ENCODE results near the gene JADE3. TPM values are rescaled to one million over a fixed set of nuclear protein-coding genes. Genes with fewer than 3 reads are reported as not detected.

Gene JADE3
- total RNA-seq, 1 experiment from 2014 or later: 48.5 TPM

GRCh38 chrX:47047989-47048388 is 135.8 kb downstream of the JADE3 start:
- intact Hi-C loops (cut with micrococcal nuclease; ENCODE audit: unreplicated experiment): no loop called here
- CTCF ChIA-PET: no interaction called here
- H3K4me1 ChIP-seq (ENCODE audit: insufficient read depth, low read length, poor library complexity, severe bottlenecking): no peaks in the 10 kb centered on the region
- POLR2A ChIA-PET (ENCODE audit: low non-redundant PET): interaction anchor here (1.0 kb wide), 1 partner anchor 404 kb away, joined by 3 read pairs; no protein-coding TSS in a partner anchor
- H3K4me3 ChIP-seq (ENCODE audit: low read depth, low read length, poor library complexity, severe bottlenecking): no peak overlapping the region
- DNase-seq (ENCODE audit: low spot score): no peak
- no peaks in the 10 kb centered on the region for H3K9me3 ChIP-seq (ENCODE audit: low read depth, low read length, poor library complexity, severe bottlenecking)
- TF ChIP-seq, protein P1, sequence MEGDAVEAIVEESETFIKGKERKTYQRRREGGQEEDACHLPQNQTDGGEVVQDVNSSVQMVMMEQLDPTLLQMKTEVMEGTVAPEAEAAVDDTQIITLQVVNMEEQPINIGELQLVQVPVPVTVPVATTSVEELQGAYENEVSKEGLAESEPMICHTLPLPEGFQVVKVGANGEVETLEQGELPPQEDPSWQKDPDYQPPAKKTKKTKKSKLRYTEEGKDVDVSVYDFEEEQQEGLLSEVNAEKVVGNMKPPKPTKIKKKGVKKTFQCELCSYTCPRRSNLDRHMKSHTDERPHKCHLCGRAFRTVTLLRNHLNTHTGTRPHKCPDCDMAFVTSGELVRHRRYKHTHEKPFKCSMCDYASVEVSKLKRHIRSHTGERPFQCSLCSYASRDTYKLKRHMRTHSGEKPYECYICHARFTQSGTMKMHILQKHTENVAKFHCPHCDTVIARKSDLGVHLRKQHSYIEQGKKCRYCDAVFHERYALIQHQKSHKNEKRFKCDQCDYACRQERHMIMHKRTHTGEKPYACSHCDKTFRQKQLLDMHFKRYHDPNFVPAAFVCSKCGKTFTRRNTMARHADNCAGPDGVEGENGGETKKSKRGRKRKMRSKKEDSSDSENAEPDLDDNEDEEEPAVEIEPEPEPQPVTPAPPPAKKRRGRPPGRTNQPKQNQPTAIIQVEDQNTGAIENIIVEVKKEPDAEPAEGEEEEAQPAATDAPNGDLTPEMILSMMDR (conservative IDR thresholded peaks at IDR 0.05; ENCODE audit: low read depth, low read length): no peak
- no peak for TF ChIP-seq EZH2 (IDR thresholded peaks at IDR 0.05; ENCODE audit: borderline replicate concordance, low read depth, low read length, poor library complexity, severe bottlenecking)
- no peaks in the 10 kb centered on the region for H3K27me3 ChIP-seq (replicated peaks; ENCODE audit: insufficient read depth, low read depth, low read length, poor library complexity)
- no peak overlapping the region for H3K27ac ChIP-seq (ENCODE audit: low read depth, low read length, poor library complexity, severe bottlenecking)
- no TSS peak for BruUV-seq (replicated peaks)
- peaks cover 3% of the 10 kb centered on the region for H3K36me3 ChIP-seq (ENCODE audit: insufficient read depth, low read length, poor library complexity, severe bottlenecking)

- CTCF ChIA-PET: interaction anchor here (0.6 kb wide), 1 partner anchor 405 kb away, joined by 3 read pairs; no protein-coding TSS in a partner anchor
- Histone ChIP-seq H3K27ac (ENCODE audit: low read depth, low read length, poor library complexity, severe bottlenecking) (no peak overlapping the region), H3K9me3 (ENCODE audit: low read depth, low read length, poor library complexity, severe bottlenecking) (no peaks in the 10 kb centered on the region), H3K36me3 (ENCODE audit: insufficient read depth, low read length, poor library complexity, severe bottlenecking) (no peaks in the 10 kb centered on the region), H3K4me3 (ENCODE audit: low read depth, low read length, poor library complexity, severe bottlenecking) (no peak overlapping the region), H3K27me3 (replicated peaks; ENCODE audit: insufficient read depth, low read depth, low read length, poor library complexity) (peaks cover 4% of the 10 kb centered on the region), H3K4me1 (ENCODE audit: insufficient read depth, low read length, poor library complexity, severe bottlenecking) (no peaks in the 10 kb centered on the region)
- intact Hi-C loops (cut with micrococcal nuclease; ENCODE audit: unreplicated experiment): no loop called here
- TF ChIP-seq, protein P1 (conservative IDR thresholded peaks at IDR 0.05; ENCODE audit: low read depth, low read length): no peak
- TF ChIP-seq EZH2 (IDR thresholded peaks at IDR 0.05; ENCODE audit: borderline replicate concordance, low read depth, low read length, poor library complexity, severe bottlenecking): no peak
- POLR2A ChIA-PET (ENCODE audit: low non-redundant PET): no interaction called here
- no TSS peak for BruUV-seq (replicated peaks)
- no peak for DNase-seq (ENCODE audit: low spot score)
These were observed 147.1 kb downstream of the JADE3 start for GRCh38 chrX:47059142-47059874.

DNA sequence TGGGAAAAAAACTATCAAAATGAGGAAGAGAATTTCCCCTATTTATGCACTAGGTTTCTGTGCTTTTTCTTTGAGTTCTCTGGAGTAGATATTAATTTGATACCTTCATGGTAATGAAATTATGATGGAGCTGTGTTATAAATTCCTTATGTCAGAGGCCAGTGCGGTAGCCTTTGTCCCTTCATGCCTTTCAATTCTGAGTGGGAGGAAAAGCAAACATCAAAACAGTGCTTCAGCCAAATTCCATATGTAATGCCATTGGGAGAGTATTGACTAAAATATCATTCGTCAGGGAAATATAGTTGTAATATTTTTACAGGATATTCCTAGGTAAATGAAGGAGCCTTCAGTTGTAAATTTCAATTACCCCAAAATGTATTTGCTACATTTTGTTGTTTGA is 148.5 kb downstream of the JADE3 start:
- Histone ChIP-seq H3K4me3 (ENCODE audit: low read depth, low read length, poor library complexity, severe bottlenecking) (no peak overlapping the region), H3K4me1 (ENCODE audit: insufficient read depth, low read length, poor library complexity, severe bottlenecking) (no peaks in the 10 kb centered on the region), H3K9me3 (ENCODE audit: low read depth, low read length, poor library complexity, severe bottlenecking) (no peaks in the 10 kb centered on the region), H3K36me3 (ENCODE audit: insufficient read depth, low read length, poor library complexity, severe bottlenecking) (no peaks in the 10 kb centered on the region), H3K27me3 (replicated peaks; ENCODE audit: insufficient read depth, low read depth, low read length, poor library complexity) (peaks cover 4% of the 10 kb centered on the region), H3K27ac (ENCODE audit: low read depth, low read length, poor library complexity, severe bottlenecking) (no peak overlapping the region)
- DNase-seq (ENCODE audit: low spot score): no peak
- BruUV-seq (replicated peaks): no TSS peak
- intact Hi-C loops (cut with micrococcal nuclease; ENCODE audit: unreplicated experiment): no loop called here
- TF ChIP-seq, protein P1 (conservative IDR thresholded peaks at IDR 0.05; ENCODE audit: low read depth, low read length): no peak
- no peak for TF ChIP-seq EZH2 (IDR thresholded peaks at IDR 0.05; ENCODE audit: borderline replicate concordance, low read depth, low read length, poor library complexity, severe bottlenecking)
- POLR2A ChIA-PET (ENCODE audit: low non-redundant PET): no interaction called here
- CTCF ChIA-PET: no interaction called here

All from A673 (cell line).